SK-N-SH (cell line): ENCODE results near the gene IRF2. TPM values are rescaled to one million over a fixed set of nuclear protein-coding genes. Genes with fewer than 3 reads are reported as not detected.

Source experiments
- CTCF ChIA-PET: fragments of 300-600, 350-600 bp; formaldehyde crosslinking; extraction: SDS; loops from one replicate; lab custom pipeline; 2021; lab: Yijun Ruan, JAX
- POLR2A ChIA-PET: fragments of 350-600 bp; sonication (Branson Sonifier 250); formaldehyde crosslinking; extraction: SDS; loops from one replicate; lab custom pipeline; 2020; ENCODE audit warnings: antibody characterized with exemption, inconsistent platforms; lab: Yijun Ruan, JAX
- DNase-seq: peaks from one replicate; pipeline ENCODE4 v3.0.0; 2012
- H2AFZ ChIP-seq: fragments of 200-600 bp; sonication (generic); 2 replicates; pipeline ENCODE4 v1.8.1; 2016; ENCODE audit warnings: antibody characterized with exemption, mild to moderate bottlenecking, low read depth
- H3F3A ChIP-seq: fragments of 200-600 bp; sonication (generic); replicated peaks from 2 replicates; pipeline ENCODE3; 2016; ENCODE audit warnings: antibody characterized with exemption, mild to moderate bottlenecking; ENCODE audit not compliant: insufficient read depth
- H3K27ac ChIP-seq, 2 experiments: fragments of 200-500 bp in 1 of 2; fragments of 200-600 bp in 1 of 2; sonication (Bioruptor generic) in 1 of 2; sonication (generic), shearing (Covaris generic) in 1 of 2; 2 replicates each; pipeline versions ENCODE4 v1.5.1 to v1.6.1; 2014 to 2016; ENCODE audit warnings: low read depth in 2 of 2, inconsistent platforms in 1 of 2, low read length in 1 of 2, mild to moderate bottlenecking in 1 of 2, mixed read lengths in 1 of 2
- H3K27me3 ChIP-seq: fragments of 200-600 bp; sonication (generic), shearing (Covaris generic); 2 replicates; pipeline ENCODE4 v1.6.1; 2016; ENCODE audit warnings: mixed run types; ENCODE audit not compliant: insufficient read depth
- H3K36me3 ChIP-seq, 2 experiments: fragments of 200-500 bp in 1 of 2; fragments of 200-600 bp in 1 of 2; sonication (Bioruptor generic) in 1 of 2; sonication (generic) in 1 of 2; replicated peaks in 1 of 2; 2 replicates each; pipeline versions ENCODE3 to v1.5.1; 2014 to 2016; ENCODE audit warnings: low read length in 1 of 2, mild to moderate bottlenecking in 1 of 2; ENCODE audit not compliant: insufficient read depth in 2 of 2, control insufficient read depth in 1 of 2
- H3K4me1 ChIP-seq, 2 experiments: fragments of 200-500 bp in 1 of 2; fragments of 200-600 bp in 1 of 2; sonication (Bioruptor generic) in 1 of 2; sonication (generic), shearing (Covaris generic) in 1 of 2; 2 replicates each; pipeline versions ENCODE4 v1.5.1 to v1.6.1; 2014 to 2016; ENCODE audit warnings: low read depth in 1 of 2, low read length in 1 of 2, mixed run types in 1 of 2; ENCODE audit not compliant: insufficient read depth in 2 of 2, control insufficient read depth in 1 of 2
- H3K4me2 ChIP-seq: fragments of 200-600 bp; sonication (generic), shearing (Covaris generic); 2 replicates; pipeline ENCODE4 v1.6.1; 2017; ENCODE audit warnings: mixed run types
- H3K4me3 ChIP-seq, 2 experiments: fragments of 200-500 bp in 1 of 2; fragments of 200-600 bp in 1 of 2; sonication (Bioruptor generic) in 1 of 2; sonication (generic), shearing (Covaris generic) in 1 of 2; 2 replicates each; pipeline versions ENCODE4 v1.5.1 to v1.8.1; 2014 to 2016; ENCODE audit warnings: low read depth in 2 of 2, inconsistent platforms in 1 of 2, low read length in 1 of 2, mild to moderate bottlenecking in 1 of 2, mixed read lengths in 1 of 2, moderate library complexity in 1 of 2
- H3K79me2 ChIP-seq: fragments of 200-600 bp; sonication (generic); 2 replicates; pipeline ENCODE4 v1.8.1; 2017; ENCODE audit warnings: mild to moderate bottlenecking; ENCODE audit not compliant: insufficient read depth
- H3K9ac ChIP-seq: fragments of 200-600 bp; sonication (generic); 2 replicates; pipeline ENCODE4 v1.6.1; 2017; ENCODE audit warnings: mixed run types
- H3K9me2 ChIP-seq: fragments of 200-600 bp; sonication (generic); 2 replicates; pipeline ENCODE4 v1.6.1; 2017; ENCODE audit warnings: mixed run types
- H3K9me3 ChIP-seq: fragments of 200-600 bp; sonication (generic); 2 replicates; pipeline ENCODE4 v1.6.1; 2017; ENCODE audit warnings: mixed run types, mild to moderate bottlenecking, moderate library complexity
- H4K20me1 ChIP-seq: fragments of 200-600 bp; sonication (generic); 2 replicates; pipeline ENCODE4 v1.6.1; 2017; ENCODE audit warnings: mild to moderate bottlenecking, mixed run types; ENCODE audit not compliant: insufficient read depth
- CHD2 ChIP-seq: fragments of 150-350 bp; IDR thresholded peaks from 2 replicates; pipeline ENCODE4 v1.6.1; 2018; ENCODE audit warnings: low read length; ENCODE audit not compliant: partially characterized antibody
- FOSL2 ChIP-seq: IDR thresholded peaks from 2 replicates; pipeline ENCODE4 v1.4.0; 2012; ENCODE audit warnings: low read depth, mild to moderate bottlenecking, moderate library complexity, borderline replicate concordance
- MAX ChIP-seq: IDR thresholded peaks from 2 replicates; pipeline ENCODE4 v1.4.0; 2012; ENCODE audit warnings: low read depth
- MXI1 ChIP-seq: IDR thresholded peaks from 2 replicates; pipeline ENCODE4 v1.6.1; 2012; ENCODE audit warnings: mild to moderate bottlenecking, low read depth, low read length, improper control_type of control experiment
- NRF1 ChIP-seq: IDR thresholded peaks from 2 replicates; pipeline ENCODE4 v1.6.1; 2012; ENCODE audit warnings: low read depth, mild to moderate bottlenecking, low read length
- PBX3 ChIP-seq: IDR thresholded peaks from 2 replicates; pipeline ENCODE4; 2012
- RCOR1 ChIP-seq: fragments of 150-350 bp; IDR thresholded peaks from 2 replicates; pipeline ENCODE4 v1.6.1; 2017; ENCODE audit warnings: antibody characterized with exemption, low read length
- USF1 ChIP-seq: IDR thresholded peaks from 2 replicates; pipeline ENCODE4 v1.4.0; 2012; ENCODE audit warnings: low read depth, borderline replicate concordance
- WGBS: methylation state at CpG from one replicate; pipeline ENCODE4 v1.1.6; 2017; ENCODE audit warnings: low lambda C conversion rate; 5-methylcytosine and 5-hydroxymethylcytosine counted together
- polyA plus RNA-seq, 3 experiments: library from polyadenylated mRNA; depleted of rRNA; stranded (reverse); fragments of >200 nt; gene quantifications; 2 replicates each; pipeline ENCODE4 v1.2.3, GENCODE V29; 2012

The IRF2 gene
- polyA plus RNA-seq, 1 of the 3 experiments (the other 2 are of a cell fraction) = 23.3 TPM

- no peaks in the 10 kb centered on the region for H3K27me3 ChIP-seq
- H3K79me2 ChIP-seq = no peaks in the 10 kb centered on the region
- H4K20me1 ChIP-seq = no peaks in the 10 kb centered on the region
- H3K36me3 ChIP-seq = peaks cover 26 to 30% of the 10 kb centered on the region in 2 experiments
- peaks cover 27% of the 10 kb centered on the region for H3F3A ChIP-seq
- no peak overlapping the region for H3K4me3 ChIP-seq
- CTCF ChIA-PET = interaction anchor here (1.0 kb wide), 1 partner anchor 11 kb away, joined by 3 read pairs; no protein-coding TSS in a partner anchor
- peaks cover 14 to 18% of the 10 kb centered on the region in 2 experiments; a peak in 3 of 4 replicates for H3K4me1 ChIP-seq
- no peaks in the 10 kb centered on the region for H3K9me3 ChIP-seq
- H2AFZ ChIP-seq = no peak overlapping the region
- TF ChIP-seq MAX = no peak
- no peak for TF ChIP-seq MXI1
- no peak for TF ChIP-seq FOSL2
- TF ChIP-seq PBX3 = no peak
- no peak for TF ChIP-seq USF1
- H3K27ac ChIP-seq = no peak overlapping the region
- no peak for DNase-seq
- H3K9ac ChIP-seq = no peak overlapping the region
- POLR2A ChIA-PET = no interaction called here
- 89% methylated on average over 13 of the region's 13 CpGs for WGBS
- no peaks in the 10 kb centered on the region for H3K9me2 ChIP-seq
- no peak overlapping the region for H3K4me2 ChIP-seq
Observed at GRCh38 chr4:184413261-184414046, 60.9 kb downstream of the IRF2 start.

GRCh38 chr4:184410748-184411147 is 63.6 kb downstream of the IRF2 start:
- Histone ChIP-seq H4K20me1 (no peaks in the 10 kb centered on the region), H3F3A (peaks cover 23% of the 10 kb centered on the region), H3K9me2 (no peaks in the 10 kb centered on the region), H3K4me1 (peaks cover 13 to 19% of the 10 kb centered on the region in 2 experiments; a peak in 3 of 4 replicates), H3K36me3 (peaks cover 25 to 30% of the 10 kb centered on the region in 2 experiments), H3K27me3 (no peaks in the 10 kb centered on the region), H3K9ac (no peak overlapping the region), H3K4me3 (no peak overlapping the region), H3K9me3 (no peaks in the 10 kb centered on the region), H3K4me2 (no peak overlapping the region), H3K27ac (no peak overlapping the region), H3K79me2 (no peaks in the 10 kb centered on the region), H2AFZ (no peak overlapping the region)
- 97% methylated on average over 6 of the region's 6 CpGs for WGBS
- no peak for DNase-seq
- TF ChIP-seq RCOR1 (no peak), NRF1 (no peak), CHD2 (no peak), FOSL2 (no peak), USF1 (no peak)
- ChIA-PET POLR2A (no interaction called here), CTCF (no interaction called here)
